Neural cell (in vitro differentiated cells): Measurements from ENCODE around the gene ROCK2. TPM values are rescaled to one million over a fixed set of nuclear protein-coding genes. Genes with fewer than 3 reads are reported as not detected.

Source experiments
- H2AFZ ChIP-seq: fragments of 200-600, 300-800 bp; sonication (generic), shearing (Covaris generic); 2 replicates; pipeline ENCODE4 v1.6.0; 2014; ENCODE audit warnings: low read depth, mild to moderate bottlenecking, antibody characterized with exemption, low read length, moderate library complexity
- H3F3A ChIP-seq: fragments of 200-600 bp; shearing (Covaris generic); 2 replicates; pipeline ENCODE4 v1.6.1; 2016; ENCODE audit warnings: mild to moderate bottlenecking, moderate library complexity, mixed read lengths, antibody characterized with exemption, low read length; ENCODE audit not compliant: insufficient read depth, poor library complexity, severe bottlenecking
- H3K27ac ChIP-seq: fragments of 200-600, 300-800 bp; sonication (generic), shearing (Covaris generic); 2 replicates; pipeline ENCODE4 v1.5.1; 2014; ENCODE audit warnings: mild to moderate bottlenecking, low read length, moderate library complexity
- H3K27me3 ChIP-seq: fragments of 300-800, 200-600 bp; sonication (generic), shearing (Covaris generic); 2 replicates; pipeline ENCODE4 v1.6.0; 2014; ENCODE audit warnings: mild to moderate bottlenecking, low read depth, low read length, moderate library complexity; ENCODE audit not compliant: insufficient read depth
- H3K36me3 ChIP-seq: fragments of 300-800, 200-600 bp; sonication (generic), shearing (Covaris generic); 2 replicates; pipeline ENCODE4 v1.5.1; 2014; ENCODE audit warnings: mild to moderate bottlenecking, antibody characterized with exemption, low read length, moderate library complexity; ENCODE audit not compliant: insufficient read depth
- H3K4me2 ChIP-seq: fragments of 300-800, 200-600 bp; sonication (generic), shearing (Covaris generic); 2 replicates; pipeline ENCODE4 v1.6.0; 2014; ENCODE audit warnings: mild to moderate bottlenecking, low read length
- H3K4me3 ChIP-seq: fragments of 300-800, 200-600 bp; sonication (generic), shearing (Covaris generic); 2 replicates; pipeline ENCODE4 v1.5.1; 2014; ENCODE audit warnings: mild to moderate bottlenecking, low read length, moderate library complexity
- H3K79me2 ChIP-seq: fragments of 200-600 bp; shearing (Covaris generic); replicated peaks from 2 replicates; pipeline ENCODE4 v1.6.0; 2014; ENCODE audit warnings: mild to moderate bottlenecking, low read length, moderate library complexity; ENCODE audit not compliant: insufficient read depth
- H3K9ac ChIP-seq: fragments of 300-800, 200-600 bp; sonication (generic), shearing (Covaris generic); 2 replicates; pipeline ENCODE4 v1.6.1; 2016; ENCODE audit warnings: mild to moderate bottlenecking, low read length, mixed read lengths
- H3K9me2 ChIP-seq: fragments of 200-600 bp; shearing (Covaris generic); 2 replicates; pipeline ENCODE4 v1.6.1; 2016; ENCODE audit warnings: mild to moderate bottlenecking, low read length, mixed read lengths; ENCODE audit not compliant: insufficient read depth
- H3K9me3 ChIP-seq: fragments of 200-600, 300-800 bp; sonication (generic), shearing (Covaris generic); 2 replicates; pipeline ENCODE4 v1.6.1; 2016; ENCODE audit warnings: mild to moderate bottlenecking, mixed run types, low read length, moderate library complexity, mixed read lengths
- H4K20me1 ChIP-seq: fragments of 200-600 bp; shearing (Covaris generic); 2 replicates; pipeline ENCODE4 v1.6.1; 2016; ENCODE audit warnings: mild to moderate bottlenecking, mixed run types; ENCODE audit not compliant: insufficient read depth
- CTCF ChIP-seq: fragments of 450-650 bp; IDR thresholded peaks from 2 replicates; pipeline ENCODE4 v1.5.1; 2014; ENCODE audit warnings: antibody characterized with exemption, mild to moderate bottlenecking, moderate library complexity; ENCODE audit not compliant: poor library complexity, severe bottlenecking
- EP300 ChIP-seq: fragments of 450-650 bp; conservative IDR thresholded peaks from 2 replicates; pipeline ENCODE4 v1.6.1; 2014; ENCODE audit warnings: antibody characterized with exemption, mild to moderate bottlenecking, moderate library complexity; ENCODE audit not compliant: poor library complexity, severe bottlenecking
- EZH2 ChIP-seq: fragments of 200-600, 300-800 bp; shearing (Covaris generic), sonication (generic); IDR thresholded peaks from 2 replicates; pipeline ENCODE4 v1.6.1; 2014; ENCODE audit warnings: antibody characterized with exemption, low read length, borderline replicate concordance, mild to moderate bottlenecking; ENCODE audit not compliant: insufficient read depth, poor library complexity, severe bottlenecking
- MXI1 ChIP-seq: fragments of 450-650 bp; conservative IDR thresholded peaks from 2 replicates; pipeline ENCODE4 v1.6.1; 2014; ENCODE audit warnings: antibody characterized with exemption, mild to moderate bottlenecking; ENCODE audit not compliant: poor library complexity, severe bottlenecking
- POLR2AphosphoS5 ChIP-seq: IDR thresholded peaks from 2 replicates; pipeline ENCODE4 v1.6.1; 2012
- RAD21 ChIP-seq: fragments of 450-650 bp; conservative IDR thresholded peaks from 2 replicates; pipeline ENCODE4 v1.6.1; 2014; ENCODE audit warnings: antibody characterized with exemption, mild to moderate bottlenecking, moderate library complexity
- REST ChIP-seq: IDR thresholded peaks from 2 replicates; pipeline ENCODE4 v1.6.1; 2012; ENCODE audit warnings: borderline replicate concordance
- SMC3 ChIP-seq: fragments of 450-650 bp; conservative IDR thresholded peaks from 2 replicates; pipeline ENCODE4 v1.6.1; 2014; ENCODE audit warnings: antibody characterized with exemption, mild to moderate bottlenecking, moderate library complexity; ENCODE audit not compliant: poor library complexity
- TAF1 ChIP-seq: IDR thresholded peaks from 2 replicates; pipeline ENCODE4 v1.6.1; 2012; ENCODE audit warnings: low read depth
- polyA plus RNA-seq: library from polyadenylated mRNA; depleted of rRNA; stranded (reverse); fragments of >200 nt; gene quantifications from 2 replicates; pipeline ENCODE4 v1.2.3, GENCODE V29; 2014

Gene ROCK2
- polyA plus RNA-seq, 1 donor from 2014 or later, result 25.7 TPM

- TF ChIP-seq RAD21, result no peak
- TF ChIP-seq EZH2, result no peak
- no peak for TF ChIP-seq REST
- no peak for TF ChIP-seq SMC3
- TF ChIP-seq POLR2AphosphoS5, result no peak
- TF ChIP-seq CTCF, result no peak
- TF ChIP-seq TAF1, result no peak
- no peak for TF ChIP-seq MXI1
- no peak for TF ChIP-seq EP300
- no peak overlapping the region for H3K4me3 ChIP-seq
These were observed 108.1 kb downstream of the ROCK2 start for GRCh38 chr2:11236335-11236734.

GRCh38 chr2:11235583-11235982 is 108.9 kb downstream of the ROCK2 start:
- no peaks in the 10 kb centered on the region for H4K20me1 ChIP-seq
- no peaks in the 10 kb centered on the region for H3F3A ChIP-seq
- H2AFZ ChIP-seq, result no peak overlapping the region
- TF ChIP-seq CTCF (no peak), TAF1 (no peak), EP300 (no peak), RAD21 (no peak), REST (no peak), EZH2 (no peak), POLR2AphosphoS5 (no peak), SMC3 (no peak)
- no peak overlapping the region for H3K4me2 ChIP-seq
- peaks cover 3% of the 10 kb centered on the region for H3K79me2 ChIP-seq
- no peak overlapping the region for H3K27ac ChIP-seq
- no peak overlapping the region for H3K4me3 ChIP-seq
- no peak overlapping the region for H3K9ac ChIP-seq
- H3K9me3 ChIP-seq, result no peaks in the 10 kb centered on the region
- no peaks in the 10 kb centered on the region for H3K27me3 ChIP-seq
- no peaks in the 10 kb centered on the region for H3K9me2 ChIP-seq
- no peaks in the 10 kb centered on the region for H3K36me3 ChIP-seq

More at GRCh38 chr2:11236335-11236734, 108.1 kb downstream of the ROCK2 start:
- H3K79me2 ChIP-seq, result peaks cover 3% of the 10 kb centered on the region
- H3K4me2 ChIP-seq, result no peak overlapping the region
- no peaks in the 10 kb centered on the region for H3K27me3 ChIP-seq
- no peak overlapping the region for H2AFZ ChIP-seq
- no peak overlapping the region for H3K27ac ChIP-seq
- no peak overlapping the region for H3K9ac ChIP-seq
- H3K9me3 ChIP-seq, result no peaks in the 10 kb centered on the region
- H3K36me3 ChIP-seq, result no peaks in the 10 kb centered on the region
- no peaks in the 10 kb centered on the region for H4K20me1 ChIP-seq
- H3K9me2 ChIP-seq, result no peaks in the 10 kb centered on the region
- no peaks in the 10 kb centered on the region for H3F3A ChIP-seq
